BE2C (cell line): Measurements from ENCODE around the gene LHFPL2.

Source experiments
- DNase-seq: peaks from one replicate; pipeline ENCODE4 v3.0.0-alpha.2; 2020
- H3K27me3 ChIP-seq: fragments of 250-450 bp; sonication (Bioruptor Pico); 2 replicates; pipeline ENCODE4 v1.5.1; 2020; ENCODE audit warnings: mild to moderate bottlenecking
- H3K36me3 ChIP-seq: fragments of 250-450 bp; sonication (Bioruptor Pico); 2 replicates; pipeline ENCODE4 v1.5.1; 2020; ENCODE audit warnings: mild to moderate bottlenecking
- H3K4me1 ChIP-seq: fragments of 250-450 bp; sonication (Bioruptor Pico); 2 replicates; pipeline ENCODE4 v1.5.1; 2020
- H3K4me3 ChIP-seq: 2 replicates; pipeline ENCODE4 v1.5.1; 2011; ENCODE audit warnings: low read depth, low read length
- H3K9me3 ChIP-seq: fragments of 250-450 bp; sonication (Bioruptor Pico); 2 replicates; pipeline ENCODE4 v1.5.1; 2020
- TF ChIP-seq, protein P1 (sequence below): IDR thresholded peaks from 2 replicates; pipeline ENCODE4 v1.5.1; 2012; ENCODE audit warnings: mild to moderate bottlenecking, low read depth, low read length

The LHFPL2 gene

DNA sequence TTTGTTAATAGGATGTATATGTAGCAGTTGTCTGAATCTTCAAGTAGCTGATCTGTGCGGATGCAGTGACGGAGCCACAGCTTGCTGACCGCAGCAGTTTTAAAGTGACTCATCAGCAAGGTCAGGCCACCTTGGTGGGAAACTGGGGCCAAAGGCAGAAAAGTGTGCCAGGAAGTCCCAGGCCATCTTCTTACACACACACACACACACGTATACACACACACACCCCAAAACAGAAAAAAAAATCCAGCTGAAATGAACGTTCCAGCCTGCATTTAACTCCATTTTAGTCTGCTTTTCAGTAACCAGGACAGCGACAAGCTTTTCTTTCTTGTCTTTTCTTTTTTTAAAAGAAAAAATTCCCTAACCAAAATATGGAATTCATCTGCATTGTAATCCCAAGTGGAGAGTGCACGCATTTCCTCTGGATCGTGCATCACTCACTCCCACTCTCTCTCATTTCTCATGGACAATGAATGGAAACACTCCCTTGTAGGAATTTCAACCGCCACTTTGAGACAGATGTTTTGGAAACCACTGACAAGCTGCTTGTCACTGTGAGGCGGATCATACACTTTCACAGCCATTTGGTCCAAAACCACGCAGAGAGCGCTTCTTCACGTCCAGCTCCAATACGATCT is 103.9 kb downstream of the LHFPL2 start:
- H3K9me3 ChIP-seq: no peaks in the 10 kb centered on the region
- no peak for DNase-seq
- no peaks in the 10 kb centered on the region for H3K27me3 ChIP-seq
- H3K36me3 ChIP-seq: no peaks in the 10 kb centered on the region
- no peak overlapping the region for H3K4me3 ChIP-seq
- TF ChIP-seq, protein P1, sequence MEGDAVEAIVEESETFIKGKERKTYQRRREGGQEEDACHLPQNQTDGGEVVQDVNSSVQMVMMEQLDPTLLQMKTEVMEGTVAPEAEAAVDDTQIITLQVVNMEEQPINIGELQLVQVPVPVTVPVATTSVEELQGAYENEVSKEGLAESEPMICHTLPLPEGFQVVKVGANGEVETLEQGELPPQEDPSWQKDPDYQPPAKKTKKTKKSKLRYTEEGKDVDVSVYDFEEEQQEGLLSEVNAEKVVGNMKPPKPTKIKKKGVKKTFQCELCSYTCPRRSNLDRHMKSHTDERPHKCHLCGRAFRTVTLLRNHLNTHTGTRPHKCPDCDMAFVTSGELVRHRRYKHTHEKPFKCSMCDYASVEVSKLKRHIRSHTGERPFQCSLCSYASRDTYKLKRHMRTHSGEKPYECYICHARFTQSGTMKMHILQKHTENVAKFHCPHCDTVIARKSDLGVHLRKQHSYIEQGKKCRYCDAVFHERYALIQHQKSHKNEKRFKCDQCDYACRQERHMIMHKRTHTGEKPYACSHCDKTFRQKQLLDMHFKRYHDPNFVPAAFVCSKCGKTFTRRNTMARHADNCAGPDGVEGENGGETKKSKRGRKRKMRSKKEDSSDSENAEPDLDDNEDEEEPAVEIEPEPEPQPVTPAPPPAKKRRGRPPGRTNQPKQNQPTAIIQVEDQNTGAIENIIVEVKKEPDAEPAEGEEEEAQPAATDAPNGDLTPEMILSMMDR: no peak
- peaks cover 27% of the 10 kb centered on the region for H3K4me1 ChIP-seq

DNA sequence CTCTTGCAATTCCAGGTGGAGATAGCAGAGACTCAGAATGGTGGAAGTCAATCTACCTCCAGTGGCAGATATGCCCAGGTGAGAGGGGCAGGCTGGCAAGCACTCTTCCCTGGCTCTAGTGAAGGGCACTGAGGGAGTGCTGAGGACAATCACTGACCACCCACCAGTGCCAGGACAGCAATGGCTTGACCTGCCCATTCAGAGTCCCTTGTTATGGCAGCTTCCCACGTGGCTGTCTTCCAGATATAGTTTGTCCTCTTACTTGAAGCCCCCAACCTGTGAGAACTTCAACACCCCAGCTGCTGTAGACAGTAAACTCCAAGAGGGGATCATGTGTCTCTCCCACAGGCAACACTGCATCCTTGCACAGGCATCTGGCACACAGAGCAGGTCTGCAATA is 104.7 kb downstream of the LHFPL2 start:
- Histone ChIP-seq H3K36me3 (no peaks in the 10 kb centered on the region), H3K4me3 (no peak overlapping the region), H3K27me3 (no peaks in the 10 kb centered on the region), H3K9me3 (no peaks in the 10 kb centered on the region), H3K4me1 (peaks cover 23% of the 10 kb centered on the region)
- DNase-seq: no peak
- TF ChIP-seq, protein P1: no peak

DNA sequence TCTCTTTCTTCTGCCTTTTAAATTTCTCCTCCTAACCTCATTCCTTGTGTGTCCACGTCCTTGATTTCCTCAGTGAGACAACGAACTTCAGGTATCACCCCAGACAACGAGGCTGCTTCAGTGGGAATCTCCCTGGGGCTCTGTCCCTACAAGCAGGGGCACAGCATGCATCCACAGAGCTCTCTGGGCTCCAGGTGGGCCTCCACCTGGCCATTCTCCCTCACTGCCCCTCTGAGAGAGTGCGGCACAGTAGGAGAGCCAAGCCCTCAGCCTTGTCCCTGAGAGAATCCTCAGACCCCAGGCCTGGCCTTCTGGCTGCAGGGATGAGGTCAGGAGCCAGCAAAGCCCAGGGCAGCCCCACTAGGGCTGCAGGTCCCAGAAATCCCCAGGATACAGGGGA is 105.3 kb downstream of the LHFPL2 start:
- no peaks in the 10 kb centered on the region for H3K27me3 ChIP-seq
- no peaks in the 10 kb centered on the region for H3K9me3 ChIP-seq
- peaks cover 18% of the 10 kb centered on the region for H3K4me1 ChIP-seq
- no peak overlapping the region for H3K4me3 ChIP-seq
- DNase-seq: no peak
- TF ChIP-seq, protein P1: no peak
- H3K36me3 ChIP-seq: no peaks in the 10 kb centered on the region

DNA sequence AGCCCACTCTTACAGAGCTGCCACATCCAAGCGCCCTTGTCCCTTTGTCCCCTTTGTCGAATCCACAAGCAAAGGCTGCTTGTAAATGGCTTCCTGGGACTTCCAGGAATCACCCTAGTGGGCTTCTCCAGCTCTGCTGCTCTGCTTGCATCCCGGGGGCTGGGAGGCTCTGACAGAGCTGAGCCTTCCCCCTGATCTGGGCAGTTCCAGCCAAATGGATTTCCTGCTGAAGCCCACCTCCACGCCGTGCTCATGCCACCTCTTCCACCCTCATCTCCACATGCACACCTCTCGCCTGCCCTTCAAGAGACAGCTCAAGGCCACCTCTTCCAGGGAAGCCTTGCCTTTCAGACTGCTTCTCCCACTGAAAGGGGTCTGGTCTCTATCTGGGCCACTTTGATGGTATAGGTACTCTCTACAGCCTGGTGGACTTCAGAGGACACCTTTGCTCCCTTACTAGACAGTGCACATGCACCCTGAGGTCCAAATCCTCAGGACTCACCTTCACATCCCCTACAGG is 106.2 kb downstream of the LHFPL2 start:
- no peak for DNase-seq

DNA sequence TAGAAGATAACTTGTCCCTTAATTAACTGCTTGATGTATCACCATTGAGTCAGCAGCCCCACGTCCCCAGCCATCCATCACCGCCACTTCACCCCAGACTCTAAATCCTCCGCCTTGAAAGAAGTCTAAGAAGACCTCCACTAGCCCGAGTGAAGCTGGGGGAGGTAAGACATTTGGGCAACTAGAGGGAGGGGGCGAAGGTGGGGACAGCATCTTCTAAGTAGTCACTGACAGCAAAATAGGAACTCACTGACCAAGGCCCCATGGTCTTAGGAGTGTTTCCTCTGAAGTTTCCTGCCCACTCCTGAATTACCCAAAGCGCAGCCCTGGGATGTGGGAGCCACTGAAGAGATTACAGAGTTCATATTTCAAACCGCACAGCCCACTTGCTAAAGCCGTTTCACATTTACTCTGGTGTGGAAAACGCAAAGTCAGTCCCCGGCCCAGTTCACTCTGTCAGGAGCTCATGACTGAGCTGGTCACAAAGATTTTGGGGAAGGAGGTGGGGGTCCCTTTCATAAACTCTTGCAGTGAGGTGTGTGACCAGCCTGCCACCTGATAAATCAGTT is 107.4 kb downstream of the LHFPL2 start:
- Histone ChIP-seq H3K4me3 (no peak overlapping the region), H3K27me3 (no peaks in the 10 kb centered on the region), H3K9me3 (no peaks in the 10 kb centered on the region), H3K36me3 (no peaks in the 10 kb centered on the region), H3K4me1 (no peaks in the 10 kb centered on the region)
- no peak for DNase-seq
- TF ChIP-seq, protein P1: no peak

More for the DNA sequence above, 106.2 kb downstream of the LHFPL2 start:
- Histone ChIP-seq H3K4me3 (no peak overlapping the region), H3K9me3 (no peaks in the 10 kb centered on the region), H3K27me3 (no peaks in the 10 kb centered on the region), H3K36me3 (no peaks in the 10 kb centered on the region), H3K4me1 (peaks cover 10% of the 10 kb centered on the region)
- TF ChIP-seq, protein P1: no peak
